GM21390 (cell line): ENCODE results near the gene ZDHHC12.
"Not testable (repeated sequence)": the region's sequence is repeated elsewhere in the genome, so short reads cannot be mapped to it uniquely, and the experiment has no call there.

Experiments used
- ATAC-seq: cut with Tn5 transposase; IDR thresholded peaks from one replicate; pipeline ENCODE4 v1.9.1; 2021; ENCODE audit not compliant: unreplicated experiment

Gene ZDHHC12

DNA sequence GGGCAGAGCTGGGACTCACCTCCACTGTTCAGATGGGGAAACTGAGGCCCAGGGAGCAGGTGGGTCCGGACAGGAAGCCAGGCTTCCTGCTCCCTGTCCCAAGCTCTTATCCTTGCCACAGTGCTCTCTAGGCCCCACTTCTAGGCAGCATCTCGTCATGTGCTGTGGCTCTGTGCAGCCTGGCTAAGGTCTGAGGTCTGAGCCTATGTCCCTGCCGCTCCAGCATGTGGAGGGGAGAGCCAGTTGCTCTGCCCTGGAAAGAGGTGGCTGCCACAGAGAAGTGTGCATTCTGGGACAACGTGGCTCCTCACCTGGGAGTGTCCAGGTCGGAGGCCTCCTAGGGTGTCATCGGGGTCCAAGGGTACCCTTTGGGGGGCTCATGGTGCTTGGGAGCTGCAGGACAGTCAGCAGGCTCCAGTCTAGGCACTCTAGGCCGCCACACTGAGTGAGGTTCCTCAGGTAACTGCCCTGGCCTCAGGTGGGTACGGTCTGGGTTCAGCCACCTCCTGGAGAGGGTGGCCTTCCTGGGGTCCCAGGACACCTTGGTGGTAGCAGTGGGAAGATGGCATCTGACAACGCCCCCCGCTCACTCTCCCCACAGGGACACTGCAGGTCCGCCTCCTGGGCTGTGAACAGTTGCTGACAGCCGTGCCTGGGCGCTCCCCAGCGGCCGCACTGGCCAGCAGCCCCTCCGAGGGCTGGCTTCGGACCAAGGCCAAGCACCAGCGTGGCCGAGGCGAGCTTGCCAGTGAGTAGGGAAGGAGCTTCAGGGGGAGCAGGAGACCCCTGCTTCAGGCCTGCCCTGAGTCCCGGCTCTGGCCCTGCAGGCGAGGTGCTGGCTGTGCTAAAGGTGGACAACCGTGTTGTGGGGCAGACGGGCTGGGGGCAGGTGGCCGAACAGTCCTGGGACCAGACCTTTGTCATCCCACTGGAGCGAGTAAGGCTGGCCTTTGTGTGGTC lies 11.2 kb downstream of the ZDHHC12 start:
- ATAC-seq = no peak

DNA sequence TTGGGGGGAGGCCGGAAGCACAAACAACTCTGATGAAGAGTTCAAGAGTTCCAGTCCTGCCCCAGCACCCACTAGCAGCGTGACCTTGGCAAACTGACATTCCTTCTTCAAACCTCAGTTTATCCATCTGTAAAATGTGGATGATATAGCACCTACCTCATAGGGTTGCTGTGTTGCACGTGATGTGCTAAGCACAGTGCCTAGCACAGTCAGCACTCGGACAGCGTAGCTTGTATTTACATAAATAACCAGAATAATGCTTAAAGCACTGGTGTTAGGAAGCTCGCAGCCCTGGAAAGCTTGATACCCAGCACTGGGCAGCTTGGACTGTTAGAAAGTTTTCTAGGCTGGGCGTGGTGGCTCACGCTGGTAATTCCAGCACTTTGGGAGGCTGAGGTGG lies 16.5 kb downstream of the ZDHHC12 start:
- ATAC-seq = no peak

- no peak for ATAC-seq
Measured at GRCh38 chr9:128706671-128707381, 17.1 kb downstream of the ZDHHC12 start.

DNA sequence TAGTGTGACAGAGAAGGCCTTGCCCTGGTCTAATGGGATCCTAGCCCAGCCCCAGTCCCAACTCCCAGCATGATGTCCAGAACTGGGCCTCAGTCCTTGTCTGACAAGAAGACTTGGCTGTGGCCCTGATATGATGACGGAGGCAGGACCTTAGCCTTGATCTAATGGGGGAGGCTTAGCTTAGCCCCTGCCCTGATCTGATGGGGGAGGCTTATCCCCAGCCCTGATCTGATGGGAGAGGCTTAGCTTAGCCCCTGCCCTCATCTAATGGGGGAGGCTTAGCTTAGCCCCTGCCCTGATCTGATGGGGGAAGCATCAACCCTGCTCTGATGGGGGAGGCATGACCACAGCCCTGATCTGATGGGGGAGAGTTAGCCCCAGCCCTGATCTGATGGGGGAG lies 17.9 kb downstream of the ZDHHC12 start:
- no peak for ATAC-seq

DNA sequence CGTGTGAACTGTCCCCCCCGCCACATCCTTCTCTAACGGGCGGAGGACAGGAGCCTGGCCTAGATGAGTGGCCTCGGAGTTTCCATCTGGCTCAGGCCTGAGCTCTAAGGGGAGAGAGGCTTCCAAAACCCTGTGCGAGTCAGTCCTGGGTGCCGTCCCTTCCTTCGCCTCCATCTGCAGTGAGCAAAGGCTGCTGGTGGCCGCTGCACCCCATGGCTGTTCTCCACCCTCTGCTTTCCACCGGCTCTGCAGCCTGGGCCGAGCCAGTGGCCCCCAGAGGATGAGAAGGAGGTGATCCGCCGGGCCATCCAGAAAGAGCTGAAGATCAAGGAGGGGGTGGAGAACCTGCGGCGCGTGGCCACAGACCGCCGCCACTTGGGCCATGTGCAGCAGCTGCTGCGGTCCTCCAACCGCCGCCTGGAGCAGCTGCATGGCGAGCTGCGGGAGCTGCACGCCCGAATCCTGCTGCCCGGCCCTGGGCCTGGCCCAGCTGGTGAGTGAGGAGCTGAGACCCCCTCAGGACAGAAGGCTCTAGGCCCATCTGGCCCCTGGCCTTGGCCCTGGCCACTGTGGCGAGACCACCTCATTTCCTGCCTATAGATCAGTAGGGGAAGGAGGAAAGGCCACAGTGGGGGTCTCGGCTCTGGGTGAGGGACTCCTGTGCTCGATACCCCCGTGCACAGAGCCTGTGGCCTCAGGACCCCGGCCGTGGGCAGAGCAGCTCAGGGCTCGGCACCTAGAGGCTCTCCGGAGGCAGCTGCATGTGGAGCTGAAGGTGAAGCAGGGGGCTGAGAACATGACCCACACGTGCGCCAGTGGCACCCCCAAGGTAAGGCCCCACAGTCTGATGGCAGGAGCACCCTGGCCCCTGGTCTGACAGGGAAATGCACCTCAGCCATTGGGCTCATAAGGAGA lies 18.6 kb downstream of the ZDHHC12 start:
- ATAC-seq = no peak

DNA sequence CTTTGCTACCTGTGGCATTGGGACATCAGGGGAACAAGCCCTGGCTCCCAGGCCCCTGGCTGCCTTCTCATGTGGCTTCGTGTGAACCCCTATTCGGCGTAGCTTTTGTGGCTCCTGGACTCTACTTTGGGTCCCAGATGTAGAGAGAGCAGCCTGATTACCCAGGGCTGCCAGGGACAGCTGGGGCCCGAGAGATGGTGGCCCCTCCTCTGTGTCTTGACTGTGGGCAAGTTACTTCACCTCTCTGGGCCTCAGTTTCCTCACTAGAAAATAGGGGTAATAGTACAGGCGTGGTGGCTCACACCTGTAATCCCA lies 19.6 kb downstream of the ZDHHC12 start:
- ATAC-seq = no peak

DNA sequence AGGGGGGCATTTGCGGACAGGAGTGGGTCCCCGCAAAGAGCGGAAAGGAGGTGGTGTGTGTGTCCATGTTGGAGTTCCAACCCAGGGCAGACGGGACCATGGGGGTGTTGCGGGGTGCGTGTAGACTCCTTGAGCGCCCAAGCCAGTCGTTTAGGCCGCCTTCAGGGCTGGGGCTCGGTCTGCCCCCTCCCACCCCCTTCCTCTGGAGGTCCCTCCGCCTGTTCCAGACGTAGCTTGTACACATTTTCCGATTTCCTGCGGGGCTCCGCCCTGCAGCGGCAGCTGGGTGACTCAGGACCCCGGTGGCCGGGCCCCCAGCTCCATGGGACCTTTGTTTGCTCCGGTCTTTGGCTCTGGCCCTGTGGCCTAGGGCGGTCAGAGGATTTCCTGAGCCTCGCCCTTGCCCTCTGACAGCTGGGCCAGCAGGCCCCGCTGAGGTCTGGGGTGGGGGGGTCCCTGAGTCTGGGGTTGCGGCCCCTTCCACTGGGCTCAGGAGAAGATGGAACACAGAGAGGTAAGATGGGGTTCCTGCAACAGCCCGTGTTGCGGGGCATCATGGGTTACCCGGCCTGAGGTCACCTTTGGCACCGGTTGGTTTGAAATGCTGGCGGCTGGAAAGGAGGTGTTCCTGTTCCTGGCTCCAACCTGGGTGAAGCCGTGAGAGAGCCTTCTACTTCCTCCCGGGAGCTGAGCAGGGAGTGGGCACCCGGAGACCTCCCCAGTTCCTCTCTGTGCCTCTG lies 20.1 kb downstream of the ZDHHC12 start:
- ATAC-seq = no peak

DNA sequence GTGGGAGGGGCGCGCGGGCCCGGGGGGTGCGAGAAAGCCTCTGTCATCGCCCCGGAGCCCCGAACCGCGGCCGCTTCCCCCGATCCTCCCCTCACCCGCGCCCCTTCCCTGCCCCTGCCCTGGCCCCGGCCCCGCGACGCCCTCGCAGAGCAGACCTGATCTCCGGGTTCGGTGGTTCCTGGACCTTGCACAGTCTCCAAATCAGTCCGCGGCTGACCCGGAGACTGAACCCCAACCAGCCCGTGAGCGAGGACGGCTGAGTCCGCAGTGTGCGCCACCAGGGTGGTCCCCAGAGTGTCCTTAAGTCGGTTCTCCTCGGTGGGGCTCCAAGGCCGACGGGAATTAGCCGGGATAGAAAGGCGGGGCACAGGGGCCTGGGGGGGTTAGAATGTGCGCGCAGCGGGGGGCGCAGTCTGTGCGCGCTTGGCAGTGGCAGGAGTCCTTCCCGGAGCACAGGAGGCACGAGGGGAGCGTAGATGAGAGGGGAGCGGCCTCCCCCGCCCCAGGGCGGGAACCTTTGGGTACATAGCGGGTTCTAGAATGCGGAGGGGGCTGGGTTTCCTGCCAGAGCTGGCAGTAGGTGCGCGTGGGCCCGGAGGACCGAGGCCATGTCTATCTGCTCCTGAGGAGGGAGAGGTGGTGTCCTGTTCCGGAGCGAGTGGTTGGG lies 20.8 kb downstream of the ZDHHC12 start:
- ATAC-seq = peak; percentile 12

DNA sequence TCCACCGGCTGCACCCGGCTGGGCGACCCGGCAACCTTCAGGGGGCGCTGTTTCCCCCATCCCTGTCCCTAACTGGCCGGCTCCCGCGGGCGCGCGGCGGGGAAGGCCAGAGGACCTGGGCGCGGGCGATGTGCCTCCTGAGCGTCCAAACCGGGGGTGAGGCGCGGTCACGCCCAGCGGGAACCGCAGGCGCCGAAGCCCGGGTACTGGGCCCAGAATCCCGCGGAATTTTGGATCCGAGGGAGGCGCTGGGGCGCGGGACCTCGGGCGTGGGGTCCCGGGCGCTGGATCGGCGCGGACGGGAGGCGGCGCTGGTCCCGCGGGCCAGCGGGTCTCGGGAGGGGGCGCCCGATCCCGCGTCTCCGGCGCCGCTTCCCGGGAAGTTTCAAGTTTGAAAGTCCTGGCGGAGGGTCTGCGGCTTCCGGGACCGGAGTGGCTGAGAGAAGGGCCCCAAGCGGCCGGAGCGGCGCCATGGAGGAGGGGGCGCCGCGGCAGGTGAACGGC lies 21.4 kb downstream of the ZDHHC12 start, which contains the start of gene PKN3:
TSS of gene PKN3 (plus strand) at position 59 of the 504 bp plus-strand sequence. CDS start at position 472, 413 bp downstream.
- peak; percentile 81 for ATAC-seq

- ATAC-seq = no peak
Measured at GRCh38 chr9:128701227-128701854, 22.6 kb downstream of the ZDHHC12 start.

- ATAC-seq = not testable (repeated sequence)
Measured at GRCh38 chr9:128699096-128699795, 24.7 kb downstream of the ZDHHC12 start.

DNA sequence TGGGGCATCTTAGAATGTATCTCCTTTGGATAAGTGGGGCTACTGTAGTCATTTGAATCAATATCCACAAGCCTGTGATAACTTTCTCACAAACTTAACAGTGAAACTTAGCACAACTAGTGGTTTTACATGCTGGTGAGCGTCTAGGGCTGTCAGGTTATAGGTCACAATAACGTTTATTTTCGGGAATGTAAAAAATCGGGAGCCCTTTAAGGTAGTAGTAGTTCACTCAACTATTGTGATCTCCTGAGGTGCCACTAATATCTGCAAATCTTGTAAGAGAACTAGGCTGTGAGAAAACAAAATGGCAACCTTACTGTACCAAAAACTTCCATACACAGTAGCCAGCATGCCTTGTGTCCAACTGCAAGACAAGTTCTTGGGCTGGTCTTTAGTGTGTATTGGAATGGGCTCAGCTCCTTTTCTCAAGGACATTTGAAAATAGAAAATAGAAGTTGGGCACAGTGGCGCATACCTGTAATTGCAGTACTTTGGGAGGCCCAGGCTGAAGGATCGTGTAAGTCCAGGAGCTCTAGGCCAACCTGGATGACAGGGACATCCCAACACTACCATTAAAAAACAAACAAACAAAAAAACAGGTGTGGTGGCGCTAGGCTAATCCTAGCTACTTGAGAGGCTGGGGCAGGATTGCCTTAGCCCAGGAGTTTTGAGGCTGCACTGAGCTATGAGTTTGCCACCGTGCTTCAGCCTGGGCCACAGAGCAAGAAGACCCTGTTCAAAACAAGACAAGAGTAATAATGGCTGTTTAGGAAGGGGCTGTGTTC lies 26.8 kb downstream of the ZDHHC12 start:
- ATAC-seq = no peak

DNA sequence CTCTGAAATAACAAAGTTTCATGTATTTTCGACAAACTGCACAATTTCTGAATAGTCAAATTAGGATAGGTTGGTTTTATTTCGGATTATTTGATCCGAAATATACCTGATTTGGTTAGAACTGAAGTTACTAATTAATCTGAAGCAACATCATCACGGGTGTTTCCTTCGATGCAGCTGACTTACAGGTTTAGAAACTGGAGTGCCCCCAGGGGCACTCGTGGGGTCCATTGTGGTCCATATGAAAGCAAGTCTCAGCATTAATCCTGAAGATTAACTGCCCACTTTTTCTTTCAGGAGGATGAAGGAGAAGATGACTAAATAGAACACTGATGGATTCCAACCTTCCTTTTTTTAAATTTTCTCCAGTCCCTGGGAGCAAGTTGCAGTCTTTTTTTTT lies 29.6 kb downstream of the ZDHHC12 start:
- ATAC-seq = no peak

DNA sequence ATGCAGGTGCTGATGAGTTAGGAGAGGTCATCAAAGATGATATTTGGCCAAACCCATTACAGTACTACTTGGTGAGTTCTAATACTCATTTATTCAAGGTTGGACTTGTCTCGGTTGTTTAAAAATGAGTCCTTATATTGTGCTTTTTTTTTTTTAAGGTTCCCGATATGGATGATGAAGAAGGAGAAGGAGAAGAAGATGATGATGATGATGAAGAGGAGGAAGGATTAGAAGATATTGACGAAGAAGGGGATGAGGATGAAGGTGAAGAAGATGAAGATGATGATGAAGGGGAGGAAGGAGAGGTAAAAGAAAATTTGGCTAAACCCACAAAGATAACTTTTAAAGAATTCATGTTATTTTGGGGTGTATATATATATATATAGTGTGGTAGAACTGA lies 30.2 kb downstream of the ZDHHC12 start:
- ATAC-seq = not testable (repeated sequence)

- ATAC-seq = no peak
Measured at GRCh38 chr9:128690684-128691034, 33.3 kb downstream of the ZDHHC12 start.

- no peak for ATAC-seq
Measured at GRCh38 chr9:128689820-128690683, 33.9 kb downstream of the ZDHHC12 start.

DNA sequence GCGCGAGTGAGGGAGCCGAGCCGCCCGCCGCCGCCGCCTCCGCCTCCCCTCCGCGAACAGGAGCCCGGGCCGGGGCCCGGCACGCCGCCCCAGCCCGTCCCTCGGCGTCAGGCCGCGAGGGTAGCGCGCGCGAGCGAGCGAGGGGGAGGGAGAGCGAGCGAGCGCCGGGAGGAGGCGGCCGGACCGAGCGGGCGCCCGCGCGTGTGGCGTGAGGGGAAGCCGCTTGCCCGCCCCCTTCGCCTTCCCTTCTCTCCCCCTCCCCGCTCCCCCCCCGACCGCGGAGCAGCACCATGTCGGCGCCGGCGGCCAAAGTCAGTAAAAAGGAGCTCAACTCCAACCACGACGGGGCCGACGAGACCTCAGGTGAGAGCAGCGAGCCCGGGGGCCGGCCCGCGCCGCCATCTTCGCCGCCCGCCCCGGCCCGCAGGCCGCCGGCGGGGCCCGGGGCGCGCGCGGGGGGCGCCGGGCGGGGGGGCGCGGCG lies 34.6 kb downstream of the ZDHHC12 start:
- ATAC-seq = peak; percentile 10
